Measurements from ENCODE around the gene GSTP1. TPM values are rescaled to one million over a fixed set of nuclear protein-coding genes. Genes with fewer than 3 reads are reported as not detected.

Gene GSTP1
- total and polyA plus RNA-seq, 2 of the 8 experiments (the other 6 are each of a cell fraction or from before 2014, with no cell fraction given): 1,454 to 3,329 TPM

- TF ChIP-seq CEBPB (IDR thresholded peaks at IDR 0.05; ENCODE audit: low read depth, low read length) (no peak), SP1 (IDR thresholded peaks at IDR 0.05; ENCODE audit: low read depth, low read length) (no peak), CTBP2 (IDR thresholded peaks at IDR 0.05; ENCODE audit: borderline replicate concordance, insufficient read depth, insufficient read length, low read length) (no peak)
Measured at GRCh38 chr11:67611165-67611564, 27.6 kb downstream of the GSTP1 start (continued).
